ENCODE data around the gene B4GALT6.

The B4GALT6 gene

GRCh38 chr18:31658670-31659575 is 25.5 kb downstream of the B4GALT6 start:
- no peak for DNase-seq

- DNase-seq = no peak
Observed at GRCh38 chr18:31657823-31658669, 26.3 kb downstream of the B4GALT6 start.

- no peak for DNase-seq
Observed at GRCh38 chr18:31656754-31657153, 27.6 kb downstream of the B4GALT6 start.

- DNase-seq = no peak
Observed at GRCh38 chr18:31655354-31655753, 29.0 kb downstream of the B4GALT6 start.

GRCh38 chr18:31652877-31653276 is 31.5 kb downstream of the B4GALT6 start:
- DNase-seq = no peak

- no peak for DNase-seq
Observed at GRCh38 chr18:31652357-31652756, 32.0 kb downstream of the B4GALT6 start.

- DNase-seq = no peak
Observed at GRCh38 chr18:31651369-31651768, 33.0 kb downstream of the B4GALT6 start.

GRCh38 chr18:31649978-31650719 is 34.2 kb downstream of the B4GALT6 start:
- no peak for DNase-seq

- no peak for DNase-seq
Observed at GRCh38 chr18:31649449-31649848, 34.9 kb downstream of the B4GALT6 start.

- DNase-seq = no peak
Observed at GRCh38 chr18:31648966-31649429, 35.4 kb downstream of the B4GALT6 start.

- DNase-seq = no peak
Observed at GRCh38 chr18:31648458-31648857, 35.9 kb downstream of the B4GALT6 start.

GRCh38 chr18:31647127-31647753 is 37.1 kb downstream of the B4GALT6 start:
- DNase-seq = no peak

GRCh38 chr18:31646332-31647126 is 37.9 kb downstream of the B4GALT6 start:
- no peak for DNase-seq

- DNase-seq = no peak
Observed at GRCh38 chr18:31645411-31645810, 39.0 kb downstream of the B4GALT6 start.

GRCh38 chr18:31643003-31643402 is 41.4 kb downstream of the B4GALT6 start:
- no peak for DNase-seq

- DNase-seq = no peak
Observed at GRCh38 chr18:31637445-31637844, 46.9 kb downstream of the B4GALT6 start.

- no peak for DNase-seq
Observed at GRCh38 chr18:31636387-31636786, 48.0 kb downstream of the B4GALT6 start.

- no peak for DNase-seq
Observed at GRCh38 chr18:31634331-31634713, 50.1 kb downstream of the B4GALT6 start.

GRCh38 chr18:31633392-31634330 is 50.7 kb downstream of the B4GALT6 start:
- peak; percentile 27 for DNase-seq

- DNase-seq = no peak
Observed at GRCh38 chr18:31632356-31632755, 52.0 kb downstream of the B4GALT6 start.

Measured in hematopoietic multipotent progenitor cell treated with erythropoietin and hydrocortisone succinate and interleukin-3 and kit ligand, for 8 days (in vitro differentiated cells).